Adipocyte (in vitro differentiated cells): ENCODE data around the gene GCLM.

Experiments
- DNase-seq: peaks from one replicate; pipeline ENCODE4 v3.0.0-alpha.2; 2015; ENCODE audit warnings: low read depth
- H3K27me3 ChIP-seq: replicated peaks from 2 replicates; pipeline ENCODE4 v1.7.0; 2013; ENCODE audit warnings: mild to moderate bottlenecking, low read length, moderate library complexity; ENCODE audit not compliant: control insufficient read depth, insufficient read depth
- H3K36me3 ChIP-seq: 2 replicates; pipeline ENCODE4 v1.7.0; 2013; ENCODE audit warnings: low read length, mild to moderate bottlenecking, moderate library complexity; ENCODE audit not compliant: control insufficient read depth, insufficient read depth, severe bottlenecking
- H3K4me1 ChIP-seq: 2 replicates; pipeline ENCODE4 v1.7.0; 2013; ENCODE audit warnings: mild to moderate bottlenecking, low read length, moderate library complexity; ENCODE audit not compliant: control insufficient read depth, insufficient read depth
- H3K4me3 ChIP-seq: 2 replicates; pipeline ENCODE4 v1.7.0; 2013; ENCODE audit warnings: mild to moderate bottlenecking, low read length, moderate library complexity
- H3K9ac ChIP-seq: 2 replicates; pipeline ENCODE4 v1.7.0; 2013; ENCODE audit warnings: mild to moderate bottlenecking, low read length, moderate library complexity
- H3K9me3 ChIP-seq: 2 replicates; pipeline ENCODE4 v1.7.0; 2013; ENCODE audit warnings: mild to moderate bottlenecking, low read length, moderate library complexity; ENCODE audit not compliant: control insufficient read depth

Gene GCLM

DNA sequence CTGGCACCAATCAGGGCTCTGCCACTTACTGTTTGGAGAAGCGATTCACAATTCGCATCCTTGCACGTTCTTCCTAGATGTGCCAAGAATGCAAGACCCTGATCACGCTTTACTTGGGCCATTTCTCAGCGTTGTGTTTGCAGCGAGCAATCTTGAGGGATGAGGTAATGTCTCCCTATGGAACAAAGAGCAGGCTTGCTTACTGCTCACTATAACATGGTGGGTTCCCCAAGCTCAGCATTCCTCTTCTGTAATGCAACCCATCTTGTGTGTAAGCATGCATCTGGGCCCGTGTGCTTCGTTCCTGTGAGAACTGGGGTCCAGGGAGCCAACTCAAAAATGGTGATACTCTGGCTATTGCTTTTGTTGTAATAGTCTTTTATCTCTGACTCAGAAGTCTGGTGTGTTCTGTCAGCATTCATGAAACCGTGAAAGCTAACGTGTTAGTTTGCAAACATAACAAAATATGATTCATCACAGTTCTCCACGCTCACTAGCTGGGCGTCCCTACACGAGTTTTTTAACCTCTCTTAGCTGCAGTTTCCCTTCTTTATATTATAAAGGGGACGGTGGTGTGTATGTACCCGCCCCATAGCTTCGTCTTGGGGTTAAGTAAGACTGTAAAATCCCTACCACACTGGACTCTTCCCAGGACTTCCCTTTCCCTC, 63.6 kb downstream of the GCLM start:
- peak; percentile 83 for DNase-seq
- H3K36me3 ChIP-seq, result no peaks in the 10 kb centered on the region
- H3K9ac ChIP-seq, result peak overlapping the region; percentile 86
- no peaks in the 10 kb centered on the region for H3K9me3 ChIP-seq
- peaks cover 37% of the 10 kb centered on the region for H3K4me1 ChIP-seq
- peak overlapping the region; percentile 93 for H3K4me3 ChIP-seq
- no peaks in the 10 kb centered on the region for H3K27me3 ChIP-seq

DNA sequence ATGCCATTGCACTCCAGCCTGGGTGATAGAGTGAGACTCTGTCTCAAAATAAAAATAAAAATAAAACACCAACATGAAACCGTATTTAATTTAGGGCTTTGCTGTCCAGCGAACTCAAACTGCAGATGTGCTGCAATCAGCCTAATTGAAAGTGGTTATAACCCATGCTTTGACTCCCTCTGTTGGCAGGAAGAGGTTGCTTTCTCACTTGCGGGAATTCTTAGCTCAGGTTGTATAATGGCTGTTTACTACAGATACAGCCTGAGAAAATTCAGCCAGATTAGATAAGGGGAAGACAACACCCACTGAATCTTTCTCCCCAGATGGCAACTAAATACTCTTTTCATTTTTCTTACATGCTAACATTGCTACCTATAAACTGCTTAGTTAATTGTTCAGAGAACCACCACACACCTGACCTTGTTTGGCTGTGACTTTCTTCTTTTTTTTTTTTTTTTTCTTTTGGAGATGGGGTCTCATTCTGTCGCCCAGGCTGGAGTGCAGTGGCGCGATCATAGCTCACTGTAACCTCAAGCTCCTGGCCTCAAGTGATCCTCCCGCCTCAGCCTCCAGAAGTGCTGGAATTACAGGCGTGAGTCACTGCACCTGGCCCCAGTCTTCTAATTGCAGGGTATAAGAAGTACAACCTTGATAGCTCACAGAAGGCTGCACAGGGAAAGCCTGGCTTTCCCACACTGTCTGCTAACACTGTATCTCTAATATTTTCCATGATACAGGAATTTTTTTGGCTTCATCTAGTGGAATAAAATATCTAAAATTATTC, 64.8 kb downstream of the GCLM start:
- H3K27me3 ChIP-seq, result no peaks in the 10 kb centered on the region
- H3K4me3 ChIP-seq, result no peak overlapping the region
- H3K36me3 ChIP-seq, result no peaks in the 10 kb centered on the region
- H3K9me3 ChIP-seq, result no peaks in the 10 kb centered on the region
- DNase-seq, result peak; percentile 91
- H3K9ac ChIP-seq, result no peak overlapping the region
- H3K4me1 ChIP-seq, result peaks cover 47% of the 10 kb centered on the region

DNA sequence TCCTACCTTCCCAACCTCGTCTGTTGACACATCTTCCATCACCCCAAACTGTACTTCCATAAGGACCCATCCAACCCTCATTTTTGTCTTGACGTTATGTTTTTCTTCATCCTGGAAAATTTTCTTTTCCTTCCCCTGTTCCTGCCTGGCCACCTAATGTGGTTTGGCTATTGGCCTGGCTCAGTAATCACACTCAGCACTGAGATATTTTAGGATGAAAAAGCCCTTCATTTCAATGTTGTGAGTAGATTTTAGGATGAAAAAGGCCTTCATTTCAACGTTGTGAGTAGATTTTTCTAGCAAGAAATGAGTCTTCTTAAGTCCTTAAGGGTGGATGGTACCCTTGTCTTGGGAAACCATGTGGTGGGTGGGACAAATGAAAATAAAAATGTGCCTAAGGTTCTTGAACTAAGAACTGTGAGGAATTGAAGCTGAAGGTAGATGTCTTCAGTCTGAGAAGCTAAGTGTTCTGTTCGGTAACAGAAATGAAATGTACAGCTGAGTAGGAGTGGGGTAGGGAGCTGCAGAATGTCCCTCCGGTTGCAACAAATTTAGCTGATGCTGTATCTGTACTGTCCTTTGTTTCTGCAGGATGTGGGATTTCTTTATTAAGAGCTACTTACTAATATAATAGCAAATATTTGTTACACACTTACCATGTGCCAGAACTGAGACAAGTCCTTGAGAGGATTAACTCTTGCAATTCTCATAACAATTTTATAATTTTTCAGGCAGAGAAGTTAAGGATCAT, 66.3 kb downstream of the GCLM start:
- Histone ChIP-seq H3K36me3 (no peaks in the 10 kb centered on the region), H3K4me1 (peaks cover 41% of the 10 kb centered on the region), H3K9me3 (no peaks in the 10 kb centered on the region), H3K27me3 (no peaks in the 10 kb centered on the region), H3K4me3 (no peak overlapping the region), H3K9ac (peak overlapping the region; percentile 19)
- peak; percentile 14 for DNase-seq

DNA sequence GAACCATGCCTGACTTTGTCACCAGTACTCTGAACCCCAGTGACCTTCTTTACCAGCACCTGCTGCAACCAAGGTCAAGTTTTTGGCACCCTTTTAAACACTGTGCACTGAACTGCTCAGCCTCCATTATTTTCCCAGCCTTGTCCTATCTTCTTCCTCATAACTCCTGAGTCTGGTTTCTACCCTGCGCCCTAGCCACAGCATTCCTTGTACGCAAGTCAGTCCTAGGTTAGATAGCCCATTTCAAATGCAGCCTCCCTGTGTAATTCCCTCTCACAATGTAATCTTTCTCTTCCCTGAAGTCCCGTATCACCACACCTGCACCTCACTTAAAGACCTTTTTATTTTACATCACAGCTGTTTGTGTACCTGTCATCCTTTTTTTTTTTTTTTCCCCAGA, 67.5 kb downstream of the GCLM start:
- Histone ChIP-seq H3K36me3 (no peaks in the 10 kb centered on the region), H3K4me1 (peaks cover 41% of the 10 kb centered on the region), H3K27me3 (no peaks in the 10 kb centered on the region), H3K9ac (no peak overlapping the region), H3K9me3 (no peaks in the 10 kb centered on the region), H3K4me3 (no peak overlapping the region)
- no peak for DNase-seq

DNA sequence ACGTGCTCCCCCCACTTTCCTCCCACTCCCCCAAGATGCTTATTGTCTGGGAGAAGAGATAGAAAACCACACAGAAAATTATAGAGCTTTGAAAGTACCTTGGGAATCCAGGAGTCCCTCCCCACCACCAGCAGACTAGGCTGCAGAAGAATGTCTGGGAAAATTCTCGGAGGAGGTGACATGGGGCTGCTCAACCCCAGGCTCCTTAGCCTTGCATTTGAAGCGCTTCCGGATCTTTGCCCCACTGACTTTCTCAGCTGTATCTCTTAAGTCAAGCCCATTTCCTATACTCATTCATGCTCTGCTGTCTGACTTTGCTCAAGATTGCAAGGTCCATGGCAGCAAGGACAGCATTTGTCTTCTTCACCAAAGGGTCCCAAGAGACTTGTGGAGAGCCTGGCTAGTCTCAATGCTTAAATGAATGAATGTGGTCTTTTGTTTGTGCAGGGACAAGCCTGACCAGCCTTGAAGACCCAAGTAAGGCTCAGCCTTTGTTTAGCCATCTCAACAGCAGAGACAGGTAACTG, 68.2 kb downstream of the GCLM start:
- Histone ChIP-seq H3K4me1 (peaks cover 41% of the 10 kb centered on the region), H3K27me3 (no peaks in the 10 kb centered on the region), H3K36me3 (no peaks in the 10 kb centered on the region), H3K9me3 (no peaks in the 10 kb centered on the region), H3K4me3 (no peak overlapping the region), H3K9ac (no peak overlapping the region)
- no peak for DNase-seq

DNA sequence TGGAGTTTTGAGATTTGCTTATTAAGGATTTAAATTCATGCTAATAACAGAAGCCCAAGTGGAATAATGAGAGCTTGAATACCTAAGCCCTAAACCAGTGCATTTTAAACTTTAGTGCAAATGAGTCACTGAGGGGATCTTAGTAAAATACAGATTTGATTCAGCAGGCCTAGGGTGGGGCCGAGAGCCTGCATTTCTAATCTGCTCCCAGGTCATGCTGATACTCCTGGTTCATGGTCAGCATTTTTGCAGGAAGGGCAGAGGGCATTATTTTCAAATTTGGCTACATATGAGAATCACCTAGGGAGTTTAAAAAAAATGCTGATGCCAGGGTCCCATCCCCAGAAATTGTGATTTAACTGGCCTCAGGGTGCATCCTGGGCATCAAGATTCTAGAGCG, 69.5 kb downstream of the GCLM start:
- no peak for DNase-seq
- peaks cover 32% of the 10 kb centered on the region for H3K4me1 ChIP-seq
- no peaks in the 10 kb centered on the region for H3K9me3 ChIP-seq
- no peak overlapping the region for H3K4me3 ChIP-seq
- no peak overlapping the region for H3K9ac ChIP-seq
- H3K36me3 ChIP-seq, result no peaks in the 10 kb centered on the region
- no peaks in the 10 kb centered on the region for H3K27me3 ChIP-seq

DNA sequence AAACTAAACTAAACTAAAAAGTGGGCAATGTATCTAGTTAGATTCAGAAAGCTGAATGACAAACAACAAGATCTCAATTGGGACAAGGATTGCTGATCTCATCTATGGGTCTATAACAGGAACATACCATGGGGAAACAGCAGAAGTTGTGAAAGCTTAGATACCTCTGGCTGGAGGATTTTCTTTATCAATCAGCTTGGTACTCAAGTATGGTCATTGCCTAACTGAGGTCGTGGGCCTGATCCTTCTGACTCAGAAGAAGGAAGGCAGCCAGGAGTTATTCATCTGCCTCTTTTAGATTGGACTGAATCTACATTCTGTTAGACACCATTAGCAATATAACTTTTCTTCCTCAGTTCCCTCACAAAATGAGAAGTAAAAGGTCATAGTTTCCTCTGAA, 69.9 kb downstream of the GCLM start:
- H3K27me3 ChIP-seq, result no peaks in the 10 kb centered on the region
- H3K4me1 ChIP-seq, result peaks cover 28% of the 10 kb centered on the region
- DNase-seq, result peak; percentile 83
- no peak overlapping the region for H3K4me3 ChIP-seq
- H3K36me3 ChIP-seq, result no peaks in the 10 kb centered on the region
- no peaks in the 10 kb centered on the region for H3K9me3 ChIP-seq
- H3K9ac ChIP-seq, result no peak overlapping the region

DNA sequence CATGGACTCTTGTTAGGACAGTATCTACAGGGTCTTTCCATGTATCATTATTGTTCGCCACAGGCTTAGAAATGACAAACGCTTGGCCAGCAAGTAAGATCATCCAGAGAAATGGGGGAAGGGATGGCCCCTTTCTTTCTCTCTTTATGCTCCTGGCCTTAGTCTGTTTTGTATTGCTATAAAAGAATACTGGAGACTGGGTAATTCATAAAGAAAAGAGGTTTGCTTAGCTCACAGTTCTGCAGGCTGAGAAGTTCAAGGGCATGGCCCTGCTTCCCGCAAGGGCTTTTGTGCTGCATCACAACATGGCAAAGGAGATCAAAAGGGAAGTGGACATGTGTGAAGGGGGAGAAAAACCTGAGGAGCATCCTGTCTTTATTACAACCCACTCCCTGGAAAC, 71.3 kb downstream of the GCLM start:
- Histone ChIP-seq H3K27me3 (no peaks in the 10 kb centered on the region), H3K36me3 (no peaks in the 10 kb centered on the region), H3K4me3 (no peak overlapping the region), H3K9ac (no peak overlapping the region), H3K4me1 (peaks cover 18% of the 10 kb centered on the region), H3K9me3 (peaks cover 5% of the 10 kb centered on the region)
- DNase-seq, result no peak
